Neural crest cell (in vitro differentiated cells): ENCODE measurements around the gene PHOSPHO2. TPM values are rescaled to one million over a fixed set of nuclear protein-coding genes. Genes with fewer than 3 reads are reported as not detected.

Source experiments
- DNase-seq: peaks from one replicate; pipeline ENCODE4 v3.0.0; 2021; ENCODE audit warnings: low read depth, mixed read lengths, low spot score
- H3K27ac Mint-ChIP-seq: one replicate; pipeline ENCODE4 v1.8.0; 2021; ENCODE audit warnings: mild to moderate bottlenecking, mixed read lengths; ENCODE audit not compliant: unreplicated experiment
- H3K27me3 Mint-ChIP-seq: 2 replicates; pipeline ENCODE4 v1.8.0; 2021; ENCODE audit warnings: low read depth, mild to moderate bottlenecking, mixed read lengths
- H3K36me3 Mint-ChIP-seq: 2 replicates; pipeline ENCODE4 v1.8.0; 2021; ENCODE audit warnings: low read depth, mild to moderate bottlenecking, mixed read lengths
- H3K4me1 Mint-ChIP-seq: 2 replicates; pipeline ENCODE4 v1.8.0; 2021; ENCODE audit warnings: mixed read lengths
- H3K4me3 Mint-ChIP-seq: one replicate; pipeline ENCODE4 v1.8.0; 2021; ENCODE audit warnings: mild to moderate bottlenecking, mixed read lengths
- H3K9me3 Mint-ChIP-seq: 2 replicates; pipeline ENCODE4 v1.8.0; 2021; ENCODE audit warnings: mixed read lengths
- CTCF ChIP-seq: fragments of 200-600 bp; sonication (generic); conservative IDR thresholded peaks from 2 replicates; pipeline ENCODE4 v1.5.0; 2021; ENCODE audit warnings: antibody characterized with exemption, mild to moderate bottlenecking
- total RNA-seq: library from RNA; stranded (reverse); gene quantifications from 2 replicates; pipeline ENCODE4 v1.2.1, GENCODE V29; 2021

The PHOSPHO2 gene
- total RNA-seq, 1 donor from 2014 or later = 8.3 TPM

- no peak overlapping the region for H3K4me3 Mint-ChIP-seq
- H3K36me3 Mint-ChIP-seq = no peaks in the 10 kb centered on the region
- TF ChIP-seq CTCF = no peak
- H3K27ac Mint-ChIP-seq = no peak overlapping the region
- peaks cover 7% of the 10 kb centered on the region for H3K4me1 Mint-ChIP-seq
- peaks cover 5% of the 10 kb centered on the region for H3K27me3 Mint-ChIP-seq
- DNase-seq = no peak
- no peaks in the 10 kb centered on the region for H3K9me3 Mint-ChIP-seq
These were observed 35.4 kb upstream of the PHOSPHO2 start for GRCh38 chr2:169658877-169659276.

GRCh38 chr2:169659320-169659719 lies 34.9 kb upstream of the PHOSPHO2 start:
- DNase-seq = no peak
- Mint-ChIP-seq H3K9me3 (no peaks in the 10 kb centered on the region), H3K4me3 (no peak overlapping the region), H3K36me3 (no peaks in the 10 kb centered on the region), H3K27ac (no peak overlapping the region), H3K4me1 (peaks cover 7% of the 10 kb centered on the region), H3K27me3 (peaks cover 5% of the 10 kb centered on the region)
- no peak for TF ChIP-seq CTCF

- H3K4me3 Mint-ChIP-seq = no peak overlapping the region
- no peaks in the 10 kb centered on the region for H3K36me3 Mint-ChIP-seq
- no peak overlapping the region for H3K27ac Mint-ChIP-seq
- DNase-seq = no peak
- H3K4me1 Mint-ChIP-seq = peaks cover 7% of the 10 kb centered on the region
- no peaks in the 10 kb centered on the region for H3K9me3 Mint-ChIP-seq
- TF ChIP-seq CTCF = no peak
- no peaks in the 10 kb centered on the region for H3K27me3 Mint-ChIP-seq
These were observed 33.0 kb upstream of the PHOSPHO2 start for GRCh38 chr2:169661265-169661664.

GRCh38 chr2:169662744-169663143 lies 31.5 kb upstream of the PHOSPHO2 start:
- Mint-ChIP-seq H3K9me3 (no peaks in the 10 kb centered on the region), H3K27me3 (no peaks in the 10 kb centered on the region), H3K4me3 (no peak overlapping the region), H3K4me1 (peaks cover 7% of the 10 kb centered on the region), H3K27ac (no peak overlapping the region), H3K36me3 (no peaks in the 10 kb centered on the region)
- DNase-seq = no peak
- TF ChIP-seq CTCF = no peak

GRCh38 chr2:169663247-169663646 lies 31.0 kb upstream of the PHOSPHO2 start:
- no peak overlapping the region for H3K4me3 Mint-ChIP-seq
- no peaks in the 10 kb centered on the region for H3K9me3 Mint-ChIP-seq
- no peak overlapping the region for H3K27ac Mint-ChIP-seq
- no peak for TF ChIP-seq CTCF
- DNase-seq = no peak
- H3K4me1 Mint-ChIP-seq = peaks cover 7% of the 10 kb centered on the region
- no peaks in the 10 kb centered on the region for H3K36me3 Mint-ChIP-seq
- no peaks in the 10 kb centered on the region for H3K27me3 Mint-ChIP-seq

GRCh38 chr2:169664600-169664977 lies 29.7 kb upstream of the PHOSPHO2 start:
- TF ChIP-seq CTCF = no peak
- DNase-seq = no peak
- no peak overlapping the region for H3K27ac Mint-ChIP-seq
- H3K4me1 Mint-ChIP-seq = peaks cover 7% of the 10 kb centered on the region
- no peak overlapping the region for H3K4me3 Mint-ChIP-seq
- H3K27me3 Mint-ChIP-seq = no peaks in the 10 kb centered on the region
- no peaks in the 10 kb centered on the region for H3K9me3 Mint-ChIP-seq
- H3K36me3 Mint-ChIP-seq = peaks cover 2% of the 10 kb centered on the region
